GM12872 (cell line): Measurements from ENCODE around the gene CACNA1I.

Experiments used
- TF ChIP-seq, protein P1 (sequence below): IDR thresholded peaks from 3 replicates; pipeline ENCODE4 v1.5.1; 2011; ENCODE audit warnings: low read depth, mild to moderate bottlenecking, low read length, moderate library complexity; ENCODE audit not compliant: insufficient read depth

CACNA1I gene

DNA sequence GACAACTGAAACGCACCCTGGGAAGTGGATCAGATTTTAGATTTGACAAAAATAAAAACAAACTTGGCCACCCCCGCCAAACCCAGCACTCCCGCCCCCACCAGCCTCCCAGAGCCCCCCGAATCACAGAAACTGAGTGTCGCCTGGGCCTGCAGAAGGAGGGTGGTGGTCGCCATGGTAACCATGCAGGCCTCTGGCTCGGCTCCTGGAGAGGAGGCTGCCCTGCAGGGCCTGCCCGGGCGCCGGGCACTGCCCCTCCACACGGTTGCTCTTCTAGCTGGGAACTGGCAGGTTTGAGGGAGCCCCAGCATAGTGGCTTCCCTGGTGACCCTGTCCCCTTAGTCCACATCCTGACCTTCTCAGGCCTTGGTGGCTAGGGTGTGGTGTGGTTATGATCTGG is 19.3 kb downstream of the CACNA1I start:
- TF ChIP-seq, protein P1, sequence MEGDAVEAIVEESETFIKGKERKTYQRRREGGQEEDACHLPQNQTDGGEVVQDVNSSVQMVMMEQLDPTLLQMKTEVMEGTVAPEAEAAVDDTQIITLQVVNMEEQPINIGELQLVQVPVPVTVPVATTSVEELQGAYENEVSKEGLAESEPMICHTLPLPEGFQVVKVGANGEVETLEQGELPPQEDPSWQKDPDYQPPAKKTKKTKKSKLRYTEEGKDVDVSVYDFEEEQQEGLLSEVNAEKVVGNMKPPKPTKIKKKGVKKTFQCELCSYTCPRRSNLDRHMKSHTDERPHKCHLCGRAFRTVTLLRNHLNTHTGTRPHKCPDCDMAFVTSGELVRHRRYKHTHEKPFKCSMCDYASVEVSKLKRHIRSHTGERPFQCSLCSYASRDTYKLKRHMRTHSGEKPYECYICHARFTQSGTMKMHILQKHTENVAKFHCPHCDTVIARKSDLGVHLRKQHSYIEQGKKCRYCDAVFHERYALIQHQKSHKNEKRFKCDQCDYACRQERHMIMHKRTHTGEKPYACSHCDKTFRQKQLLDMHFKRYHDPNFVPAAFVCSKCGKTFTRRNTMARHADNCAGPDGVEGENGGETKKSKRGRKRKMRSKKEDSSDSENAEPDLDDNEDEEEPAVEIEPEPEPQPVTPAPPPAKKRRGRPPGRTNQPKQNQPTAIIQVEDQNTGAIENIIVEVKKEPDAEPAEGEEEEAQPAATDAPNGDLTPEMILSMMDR: no peak

DNA sequence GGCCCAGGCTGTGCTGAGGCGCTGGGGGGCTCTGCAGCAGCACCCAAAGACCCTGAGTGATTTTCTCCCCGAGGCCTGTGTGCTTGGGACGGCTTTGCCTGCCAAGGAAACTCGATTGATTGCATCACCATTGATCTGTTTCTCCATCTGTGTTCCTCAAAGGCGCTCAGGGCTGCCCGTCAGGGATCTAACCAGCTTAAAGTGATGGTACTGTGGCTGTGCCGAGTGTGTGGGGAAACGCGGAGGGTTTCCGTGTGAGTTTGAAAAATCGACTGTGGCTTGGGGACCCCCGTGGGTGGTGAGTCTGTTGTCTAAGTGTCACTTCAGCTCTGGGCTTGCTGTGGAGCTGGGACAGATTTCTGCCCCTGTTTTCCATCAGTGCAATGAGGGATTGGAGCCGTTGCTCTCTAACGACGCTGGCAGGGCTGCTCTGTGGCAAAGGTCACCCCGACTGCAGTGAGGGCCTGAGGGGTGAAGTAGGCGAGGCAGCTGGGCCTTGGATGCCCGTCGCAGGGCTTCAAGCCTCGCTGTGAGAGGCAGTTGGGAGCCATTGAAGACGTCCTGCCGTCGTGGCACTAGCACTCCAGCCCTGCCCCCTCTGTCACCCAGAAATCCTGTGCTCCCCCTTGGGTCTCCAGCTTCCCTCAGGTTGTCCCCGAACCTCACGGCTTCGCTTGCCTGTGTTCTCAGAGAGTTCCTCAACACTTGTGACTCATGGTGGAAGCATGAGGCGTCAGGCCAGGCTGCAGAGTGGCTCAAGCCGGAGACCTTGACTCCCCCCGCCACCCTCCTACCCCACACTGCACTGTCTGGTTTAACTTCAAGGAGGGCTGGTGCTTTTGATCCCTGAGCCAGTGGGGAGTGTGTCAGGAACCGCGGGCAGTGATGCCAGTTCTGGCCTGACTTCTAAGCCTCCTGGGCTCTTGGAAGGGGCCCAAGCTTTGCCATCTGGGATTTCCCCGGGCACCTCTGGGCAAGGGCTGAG is 21.8 kb downstream of the CACNA1I start:
- TF ChIP-seq, protein P1: no peak

DNA sequence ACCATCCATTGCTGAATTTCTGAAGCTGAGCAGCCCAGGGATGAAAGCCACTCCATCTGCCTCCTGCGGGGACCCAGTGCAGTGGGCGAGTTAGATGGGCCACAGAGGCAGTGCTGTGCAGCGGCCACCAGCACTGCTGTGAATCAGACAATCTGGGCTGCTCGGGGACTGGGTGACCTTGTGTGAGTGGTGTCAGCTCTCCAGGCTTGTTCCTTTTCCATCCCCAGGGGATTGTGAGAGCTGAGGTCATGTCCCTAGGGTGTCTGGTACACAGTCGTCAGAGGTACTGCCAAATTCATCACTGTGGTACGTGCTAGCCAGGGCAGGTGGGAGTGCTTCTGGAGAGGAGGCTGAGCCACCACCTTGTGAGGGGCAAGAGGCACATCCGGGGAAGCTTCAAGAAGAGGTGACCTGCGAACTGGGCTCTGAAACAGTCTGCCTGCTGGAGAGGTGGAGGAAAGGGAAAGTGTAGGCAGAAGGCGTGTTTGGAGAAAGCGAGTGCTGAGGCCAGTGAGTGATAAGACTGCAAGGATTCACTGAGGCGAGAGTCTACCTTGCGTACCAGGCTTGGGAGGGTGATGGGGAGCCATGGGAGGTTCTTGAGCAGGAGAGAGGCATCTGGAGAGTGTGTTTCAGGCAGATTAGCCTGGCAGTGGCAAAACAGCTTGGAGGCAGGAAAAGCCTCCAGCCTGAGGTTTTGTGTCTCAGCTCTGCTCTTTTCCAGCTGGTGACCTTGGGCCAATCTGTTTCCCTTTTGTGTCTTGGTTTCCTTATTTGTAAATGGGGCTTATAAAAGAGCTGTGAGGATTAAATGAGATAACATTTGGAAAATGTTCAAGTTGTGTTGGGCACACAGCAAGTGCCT is 22.7 kb downstream of the CACNA1I start:
- TF ChIP-seq, protein P1: no peak

GRCh38 chr22:39593931-39594285 is 23.4 kb downstream of the CACNA1I start:
- TF ChIP-seq, protein P1: no peak

- TF ChIP-seq, protein P1: no peak
Observed at GRCh38 chr22:39594411-39594810, 23.9 kb downstream of the CACNA1I start.

DNA sequence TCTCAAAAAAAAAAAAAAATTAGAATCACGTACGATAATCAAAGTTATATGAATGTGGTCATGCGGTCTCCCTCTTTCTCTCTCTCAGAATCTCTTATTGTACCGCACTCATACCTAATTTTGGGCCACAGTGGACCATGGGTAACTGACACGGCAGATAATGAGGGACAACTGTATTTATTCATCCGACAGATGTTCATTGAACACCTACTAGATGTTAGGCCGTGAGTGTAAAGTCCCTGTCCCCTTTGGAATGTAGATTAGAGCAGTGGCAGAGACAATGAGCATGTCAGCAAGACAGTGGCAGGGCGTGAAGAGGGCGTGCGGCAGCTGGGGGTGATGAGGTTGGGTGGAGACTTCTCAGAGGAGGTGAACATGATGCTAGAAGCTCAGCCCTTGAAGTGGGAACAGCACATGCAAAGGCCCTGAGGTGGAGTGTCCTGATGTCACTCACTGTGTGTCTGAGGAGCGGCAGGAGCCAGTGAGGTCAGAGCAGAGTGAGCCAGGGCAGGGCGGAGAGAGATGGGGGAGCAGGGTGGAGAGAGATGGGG is 25.1 kb downstream of the CACNA1I start:
- TF ChIP-seq, protein P1: no peak

GRCh38 chr22:39596601-39597000 is 26.0 kb downstream of the CACNA1I start:
- TF ChIP-seq, protein P1: no peak
